Subcutaneous adipose tissue (tissue), 4 donors: Measurements from ENCODE around the gene LORICRIN. TPM values are rescaled to one million over a fixed set of nuclear protein-coding genes. Genes with fewer than 3 reads are reported as not detected.

ENCODE experiments used
- CTCF ChIP-seq: fragments of 450-650 bp; IDR thresholded peaks from one replicate; pipeline ENCODE4 v1.5.1; 2016; ENCODE audit warnings: low read depth, mild to moderate bottlenecking, control low read depth, antibody characterized with exemption, moderate library complexity
- total RNA-seq, 4 donors: library from RNA; depleted of rRNA; stranded (reverse); fragments of >200 nt; gene quantifications; one replicate each; pipeline ENCODE4 v1.1.0, GENCODE V29; 2016

Gene LORICRIN
- total RNA-seq, 4 donors from 2014 or later: not detected

DNA sequence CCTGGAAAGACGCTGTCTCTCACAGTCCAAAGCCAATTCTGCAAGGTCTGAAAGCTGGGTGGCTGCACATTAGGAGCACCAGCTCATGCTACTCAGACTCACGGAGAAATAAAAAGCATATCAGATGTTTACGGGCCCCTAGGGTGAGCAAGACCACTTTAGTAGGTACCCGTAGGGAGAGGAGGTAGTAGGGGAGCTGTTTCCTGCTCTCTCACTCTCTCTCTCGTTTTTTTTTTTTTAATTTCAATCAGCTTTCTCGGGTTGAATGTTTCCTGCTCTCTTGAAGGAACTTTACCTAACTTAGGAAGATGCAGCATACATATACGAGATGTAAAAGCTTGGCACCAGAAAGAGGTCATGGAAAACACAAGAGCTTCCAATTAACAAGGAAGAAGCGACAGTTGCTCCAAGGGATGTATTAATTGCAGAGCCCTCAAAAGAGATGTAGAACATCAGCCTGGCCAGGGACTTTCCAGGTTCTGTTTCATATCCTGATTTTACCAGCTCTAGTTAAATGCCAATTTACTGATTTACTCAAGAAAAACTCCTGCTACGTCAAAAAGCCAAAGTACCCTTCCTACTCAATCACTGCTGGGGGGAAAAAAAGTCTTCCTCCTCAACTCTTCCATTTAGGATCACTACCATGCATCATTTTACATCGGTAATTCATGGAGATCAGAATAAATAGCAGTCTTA, 3.1 kb downstream of the LORICRIN start:
- TF ChIP-seq CTCF: no peak

DNA sequence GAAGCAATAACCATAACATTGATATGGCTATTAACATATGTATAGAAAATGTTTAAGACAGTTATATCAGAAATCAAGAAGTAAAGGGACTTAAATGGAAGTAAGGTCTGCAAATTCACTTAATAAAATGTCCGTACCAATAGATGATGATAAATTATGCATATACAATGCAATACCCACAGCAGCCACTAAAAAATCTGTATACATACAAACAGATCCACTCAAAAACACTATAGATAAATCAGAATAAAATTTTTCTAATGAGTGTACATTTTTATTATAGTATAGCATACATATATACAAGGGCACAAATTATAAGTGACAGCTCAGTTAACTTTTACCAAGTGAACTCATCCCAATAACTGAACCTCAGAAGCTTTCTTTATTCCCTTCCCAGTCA, 6.0 kb downstream of the LORICRIN start:
- no peak for TF ChIP-seq CTCF

DNA sequence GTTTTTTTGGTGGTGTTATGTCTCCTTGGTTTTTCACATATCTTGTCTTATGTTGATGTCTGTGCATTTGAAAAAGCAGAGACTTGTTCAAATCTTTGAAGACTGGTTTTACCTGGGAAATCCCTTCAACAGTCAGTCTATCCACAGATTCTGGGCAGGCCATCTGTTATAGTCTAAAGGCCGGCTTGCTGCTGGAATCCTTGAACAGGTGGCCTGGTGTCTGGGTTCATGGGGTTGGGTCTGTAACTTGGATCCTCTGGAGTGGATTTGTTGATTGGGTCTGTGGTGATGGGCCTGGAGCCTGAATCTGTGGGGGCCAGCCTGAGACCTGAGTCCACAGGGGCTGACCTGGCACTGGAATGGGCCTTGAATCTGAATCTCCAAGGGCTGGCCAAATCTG, 12.2 kb downstream of the LORICRIN start:
- TF ChIP-seq CTCF: no peak

DNA sequence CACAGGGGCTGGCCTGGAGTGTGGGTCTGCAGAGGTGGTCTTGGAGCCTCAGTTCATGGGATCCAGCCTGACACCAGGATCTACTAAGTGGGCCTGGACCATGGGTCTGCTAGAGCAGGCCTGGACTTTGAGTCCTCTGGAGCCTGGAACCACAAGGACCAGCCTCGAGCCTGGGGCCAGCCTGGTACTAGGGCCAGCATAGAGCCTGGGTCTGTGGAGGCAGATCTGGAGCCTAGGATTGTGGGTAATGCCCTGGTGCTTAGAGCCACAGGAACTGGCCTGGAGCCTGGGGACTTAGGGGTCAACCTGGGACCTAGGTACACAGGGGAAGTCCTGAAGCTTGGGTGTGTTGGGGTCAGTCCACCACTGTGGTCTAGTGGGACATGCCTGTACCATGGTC, 12.7 kb downstream of the LORICRIN start:
- TF ChIP-seq CTCF: no peak

GRCh38 chr1:153277852-153278251, 18.4 kb downstream of the LORICRIN start:
- no peak for TF ChIP-seq CTCF

DNA sequence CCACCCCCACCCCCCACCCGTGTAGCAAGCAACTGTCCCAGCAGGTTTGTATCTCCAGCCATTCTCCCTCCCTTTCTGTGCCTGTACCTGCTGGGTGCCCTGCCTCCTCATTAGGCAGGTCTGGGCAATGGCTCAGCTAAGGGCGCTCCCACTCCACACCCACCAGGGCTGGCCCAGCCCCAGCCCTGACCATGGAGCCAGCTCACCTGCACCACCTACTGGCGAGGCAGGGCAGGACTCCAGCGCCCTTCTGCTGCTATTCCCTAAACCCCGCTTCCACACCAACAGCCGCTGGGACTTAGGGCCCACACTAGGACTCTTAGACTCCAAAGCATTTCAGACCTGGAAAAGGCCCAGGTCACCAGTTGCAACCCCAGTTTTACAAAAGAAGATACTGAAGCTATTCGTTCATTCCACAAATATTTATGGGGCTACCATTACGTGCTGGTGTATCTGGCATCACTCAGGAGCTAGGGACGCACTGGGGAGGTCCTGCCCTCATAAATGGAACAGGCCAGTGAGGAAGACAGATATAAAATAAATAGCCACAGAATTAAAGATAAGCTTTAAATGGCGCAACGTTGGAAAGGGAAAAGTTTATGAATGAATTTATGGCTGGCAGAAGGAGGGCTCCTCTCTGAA, 29.3 kb downstream of the LORICRIN start:
- no peak for TF ChIP-seq CTCF

DNA sequence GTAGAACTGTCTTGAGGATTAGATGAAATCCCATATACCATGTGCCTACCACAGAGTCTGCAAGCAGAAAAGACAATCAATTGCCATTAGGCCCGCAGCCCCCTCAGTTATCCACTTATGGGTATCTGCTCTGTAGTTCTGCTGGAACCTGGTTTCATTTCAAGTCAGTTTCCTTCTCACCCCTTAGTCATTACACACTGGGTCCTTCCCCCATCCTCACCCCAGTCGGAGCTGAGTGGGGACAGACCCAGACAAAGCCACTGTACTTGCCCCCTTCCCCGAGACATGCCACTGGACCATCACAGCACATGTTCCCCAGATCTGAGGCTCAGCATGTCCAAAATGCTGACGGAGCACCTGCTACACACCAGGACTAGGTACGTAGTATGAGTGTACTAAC, 32.0 kb downstream of the LORICRIN start:
- TF ChIP-seq CTCF: no peak
